ENCODE data around the gene CTNND2.

The CTNND2 gene

DNA sequence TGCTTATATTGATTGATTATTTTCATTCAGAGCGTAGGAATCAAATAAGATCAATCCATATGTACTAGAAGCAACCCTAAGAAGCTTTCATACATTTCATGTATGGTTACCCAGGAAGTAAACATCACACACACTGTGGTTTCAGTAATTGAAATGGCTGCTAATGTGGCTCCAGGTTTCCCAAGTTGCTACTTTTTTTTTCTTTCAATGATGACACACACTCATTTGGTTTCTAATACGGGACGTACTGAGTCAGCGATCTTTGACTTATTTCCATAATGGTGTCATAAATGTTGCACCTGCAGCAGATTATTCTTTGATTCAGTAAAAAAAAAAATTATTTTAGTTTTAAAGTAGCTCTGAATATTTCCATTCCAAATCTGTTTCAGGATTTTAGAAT, 248.6 kb downstream of the CTNND2 start:
- POLR2A ChIA-PET, result no interaction called here
- H3K4me3 ChIP-seq (ENCODE audit: low read depth, low read length), result no peak overlapping the region
- TF ChIP-seq, protein P1, sequence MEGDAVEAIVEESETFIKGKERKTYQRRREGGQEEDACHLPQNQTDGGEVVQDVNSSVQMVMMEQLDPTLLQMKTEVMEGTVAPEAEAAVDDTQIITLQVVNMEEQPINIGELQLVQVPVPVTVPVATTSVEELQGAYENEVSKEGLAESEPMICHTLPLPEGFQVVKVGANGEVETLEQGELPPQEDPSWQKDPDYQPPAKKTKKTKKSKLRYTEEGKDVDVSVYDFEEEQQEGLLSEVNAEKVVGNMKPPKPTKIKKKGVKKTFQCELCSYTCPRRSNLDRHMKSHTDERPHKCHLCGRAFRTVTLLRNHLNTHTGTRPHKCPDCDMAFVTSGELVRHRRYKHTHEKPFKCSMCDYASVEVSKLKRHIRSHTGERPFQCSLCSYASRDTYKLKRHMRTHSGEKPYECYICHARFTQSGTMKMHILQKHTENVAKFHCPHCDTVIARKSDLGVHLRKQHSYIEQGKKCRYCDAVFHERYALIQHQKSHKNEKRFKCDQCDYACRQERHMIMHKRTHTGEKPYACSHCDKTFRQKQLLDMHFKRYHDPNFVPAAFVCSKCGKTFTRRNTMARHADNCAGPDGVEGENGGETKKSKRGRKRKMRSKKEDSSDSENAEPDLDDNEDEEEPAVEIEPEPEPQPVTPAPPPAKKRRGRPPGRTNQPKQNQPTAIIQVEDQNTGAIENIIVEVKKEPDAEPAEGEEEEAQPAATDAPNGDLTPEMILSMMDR (IDR thresholded peaks at IDR 0.05; ENCODE audit: insufficient read depth, low read length, missing control alignments), result no peak
- CTCF ChIA-PET, result no interaction called here
- DNase-seq (ENCODE audit: low read depth, low spot score), result no peak

GRCh38 chr5:11650936-11651335, 253.3 kb downstream of the CTNND2 start:
- H3K4me3 ChIP-seq (ENCODE audit: low read depth, low read length), result no peak overlapping the region
- CTCF ChIA-PET, result no interaction called here
- TF ChIP-seq, protein P1 (IDR thresholded peaks at IDR 0.05; ENCODE audit: insufficient read depth, low read length, missing control alignments), result no peak
- POLR2A ChIA-PET, result no interaction called here
- DNase-seq (ENCODE audit: low read depth, low spot score), result no peak

GRCh38 chr5:11646141-11646540, 258.1 kb downstream of the CTNND2 start:
- CTCF ChIA-PET, result no interaction called here
- POLR2A ChIA-PET, result no interaction called here
- no peak overlapping the region for H3K4me3 ChIP-seq (ENCODE audit: low read depth, low read length)
- TF ChIP-seq, protein P1 (IDR thresholded peaks at IDR 0.05; ENCODE audit: insufficient read depth, low read length, missing control alignments), result no peak
- DNase-seq (ENCODE audit: low read depth, low spot score), result no peak

GRCh38 chr5:11642438-11642837, 261.8 kb downstream of the CTNND2 start:
- CTCF ChIA-PET, result no interaction called here
- H3K4me3 ChIP-seq (ENCODE audit: low read depth, low read length), result no peak overlapping the region
- no peak for DNase-seq (ENCODE audit: low read depth, low spot score)
- TF ChIP-seq, protein P1 (IDR thresholded peaks at IDR 0.05; ENCODE audit: insufficient read depth, low read length, missing control alignments), result no peak
- POLR2A ChIA-PET, result no interaction called here

GRCh38 chr5:11640158-11640873, 263.9 kb downstream of the CTNND2 start:
- no peak for DNase-seq (ENCODE audit: low read depth, low spot score)
- ChIA-PET POLR2A (no interaction called here), CTCF (no interaction called here)
- TF ChIP-seq, protein P1 (IDR thresholded peaks at IDR 0.05; ENCODE audit: insufficient read depth, low read length, missing control alignments), result no peak
- no peak overlapping the region for H3K4me3 ChIP-seq (ENCODE audit: low read depth, low read length)

- no peak for DNase-seq (ENCODE audit: low read depth, low spot score)
- CTCF ChIA-PET, result no interaction called here
- no peak overlapping the region for H3K4me3 ChIP-seq (ENCODE audit: low read depth, low read length)
- TF ChIP-seq, protein P1 (IDR thresholded peaks at IDR 0.05; ENCODE audit: insufficient read depth, low read length, missing control alignments), result no peak
- POLR2A ChIA-PET, result no interaction called here
Observed at GRCh38 chr5:11622785-11623184, 281.5 kb downstream of the CTNND2 start.
